HCT116 (cell line): ENCODE results near the gene ANGPT4. TPM values are rescaled to one million over a fixed set of nuclear protein-coding genes. Genes with fewer than 3 reads are reported as not detected.

Experiments
- ATAC-seq: fragments of 200-7000 bp; cut with Tn5 transposase; 2 replicates; pipeline ENCODE4 v1.9.1; 2020; ENCODE audit warnings: mild to moderate bottlenecking, moderate library complexity
- BruUV-seq: library from RNA; stranded (reverse); fragments of 400-500 nt; replicated peaks from 2 replicates; lab custom pipeline; 2021; lab: Mats Ljungman, UMichigan
- CTCF ChIA-PET: fragments of 300-600 bp; sonication (Branson Sonifier 250); formaldehyde crosslinking; loops from one replicate; lab custom pipeline; 2021; ENCODE audit warnings: antibody characterized with exemption; lab: Charles Lee
- POLR2A ChIA-PET: fragments of 300-600, 350-600 bp; sonication (Branson Sonifier 250); formaldehyde crosslinking; loops from one replicate; lab custom pipeline; 2021; ENCODE audit warnings: antibody characterized with exemption; lab: Charles Lee
- RAD21 ChIA-PET, 2 experiments: fragments of 300-600 bp; sonication (Branson Sonifier 250); formaldehyde crosslinking; loops; one replicate each; lab custom pipeline; 2023; ENCODE audit warnings: low total read pairs in 2 of 2; ENCODE audit not compliant: uncharacterized antibody in 2 of 2, unreplicated experiment in 2 of 2, low non-redundant PET in 1 of 2; lab: Charles Lee
- DNase-seq: peaks from one replicate; pipeline ENCODE4 v3.0.0-alpha.2; 2010; ENCODE audit warnings: low read depth, low spot score
- H2AFZ ChIP-seq: fragments of 200-600 bp; shearing (Covaris generic), sonication (generic); 2 replicates; pipeline ENCODE4 v1.6.1; 2017; ENCODE audit warnings: low read depth, mixed run types, mixed read lengths, antibody characterized with exemption, low read length; ENCODE audit not compliant: poor library complexity, severe bottlenecking
- H3K27ac ChIP-seq: 2 replicates; pipeline ENCODE4 v1.5.1; 2012; ENCODE audit warnings: low read depth, low read length
- H3K27me3 ChIP-seq: fragments of 200-600 bp; sonication (generic); 2 replicates; pipeline ENCODE4 v1.6.1; 2016; ENCODE audit warnings: mixed run types, low read length, mixed read lengths; ENCODE audit not compliant: insufficient read depth
- H3K36me3 ChIP-seq, 2 experiments: fragments of 200-500 bp in 1 of 2; fragments of 200-600 bp in 1 of 2; sonication (Bioruptor generic) in 1 of 2; sonication (generic) in 1 of 2; 2 replicates each; pipeline versions ENCODE4 v1.5.1 to v1.6.1; 2014 to 2016; ENCODE audit warnings: low read length in 2 of 2, inconsistent platforms in 1 of 2, mixed read lengths in 1 of 2, mixed run types in 1 of 2; ENCODE audit not compliant: insufficient read depth in 2 of 2, control insufficient read depth in 1 of 2
- H3K4me1 ChIP-seq, 2 experiments: fragments of 200-600 bp in 1 of 2; sonication (generic) in 1 of 2; 2 replicates each; pipeline versions ENCODE4 v1.5.1 to v1.6.1; 2012 to 2017; ENCODE audit warnings: low read length in 2 of 2, inconsistent platforms in 1 of 2, mild to moderate bottlenecking in 1 of 2, mixed read lengths in 1 of 2, mixed run types in 1 of 2, moderate library complexity in 1 of 2; ENCODE audit not compliant: insufficient read depth in 2 of 2, control insufficient read depth in 1 of 2
- H3K4me2 ChIP-seq: fragments of 200-600 bp; sonication (generic); 2 replicates; pipeline ENCODE4 v1.6.1; 2017; ENCODE audit warnings: mixed run types, low read length, mixed read lengths
- H3K4me3 ChIP-seq, 2 experiments: fragments of 200-600 bp in 1 of 2; sonication (generic) in 1 of 2; replicated peaks in 1 of 2; 2 replicates each; pipeline ENCODE4 v1.5.1; 2011 to 2016; ENCODE audit warnings: low read length in 2 of 2, control low read depth in 1 of 2, low read depth in 1 of 2, mild to moderate bottlenecking in 1 of 2, mixed read lengths in 1 of 2, mixed run types in 1 of 2
- H3K79me2 ChIP-seq: fragments of 200-600 bp; sonication (generic); 2 replicates; pipeline ENCODE4 v1.6.1; 2017; ENCODE audit warnings: mild to moderate bottlenecking, mixed run types, low read length, moderate library complexity, mixed read lengths; ENCODE audit not compliant: insufficient read depth
- H3K9ac ChIP-seq: fragments of 200-600 bp; sonication (generic); 2 replicates; pipeline ENCODE4 v1.6.1; 2016; ENCODE audit warnings: low read length, mixed read lengths
- H3K9me2 ChIP-seq: fragments of 200-600 bp; sonication (generic), shearing (Covaris generic); 2 replicates; pipeline ENCODE4 v1.6.1; 2017; ENCODE audit warnings: mixed run types, mild to moderate bottlenecking, moderate library complexity; ENCODE audit not compliant: insufficient read depth
- H3K9me3 ChIP-seq, 2 experiments: fragments of 200-500 bp in 1 of 2; fragments of 200-600 bp in 1 of 2; sonication (Bioruptor generic) in 1 of 2; sonication (generic) in 1 of 2; 2 replicates each; pipeline ENCODE4 v1.6.1; 2014 to 2017; ENCODE audit warnings: low read length in 2 of 2, mixed read lengths in 2 of 2, inconsistent platforms in 1 of 2, low read depth in 1 of 2, mild to moderate bottlenecking in 1 of 2, mixed run types in 1 of 2, moderate library complexity in 1 of 2; ENCODE audit not compliant: control insufficient read depth in 1 of 2, insufficient read depth in 1 of 2
- H4K20me1 ChIP-seq: fragments of 200-600 bp; sonication (generic), shearing (Covaris generic); 2 replicates; pipeline ENCODE4 v1.6.1; 2017; ENCODE audit warnings: mixed run types, mild to moderate bottlenecking, moderate library complexity; ENCODE audit not compliant: insufficient read depth
- ATF3 ChIP-seq: IDR thresholded peaks from 2 replicates; pipeline ENCODE4 v1.6.1; 2012
- CBX3 ChIP-seq: IDR thresholded peaks from 2 replicates; pipeline ENCODE4 v1.6.1; 2012; ENCODE audit warnings: low read depth
- EGR1 ChIP-seq: IDR thresholded peaks from 2 replicates; pipeline ENCODE4 v1.6.1; 2012; ENCODE audit warnings: low read depth
- ELF1 ChIP-seq: IDR thresholded peaks from 2 replicates; pipeline ENCODE4 v1.6.1; 2012; ENCODE audit warnings: low read depth, borderline replicate concordance
- EZH2phosphoT487 ChIP-seq: fragments of 200-600 bp; IDR thresholded peaks from 2 replicates; pipeline ENCODE4 v1.6.1; 2018; ENCODE audit warnings: antibody characterized with exemption, borderline replicate concordance
- MAX ChIP-seq: IDR thresholded peaks from 2 replicates; pipeline ENCODE4 v1.6.1; 2012
- RAD21 ChIP-seq: IDR thresholded peaks from 2 replicates; pipeline ENCODE4 v1.6.1; 2012; ENCODE audit warnings: low read depth, mild to moderate bottlenecking
- SRF ChIP-seq: IDR thresholded peaks from 2 replicates; pipeline ENCODE4 v1.6.1; 2012; ENCODE audit warnings: low read depth
- intact Hi-C: fragments of 100-400 bp; cut with micrococcal nuclease; formaldehyde crosslinking; loops from 2 replicates; pipeline ENCODE4 v1.10.0; 2022
- total RNA-seq: library from RNA; stranded (reverse); gene quantifications from one replicate; pipeline ENCODE4 v1.2.1, GENCODE V29; 2021; ENCODE audit not compliant: unreplicated experiment
- TF ChIP-seq, protein P1 (sequence below), 3 experiments: fragments of 200-600 bp in 1 of 3; sonication (generic) in 1 of 3; IDR thresholded peaks in 2 of 3; conservative IDR thresholded peaks in 1 of 3; 2 replicates each; pipeline ENCODE4 v1.5.1; 2012 to 2017; ENCODE audit warnings: low read depth in 2 of 3, low read length in 2 of 3, antibody characterized with exemption in 1 of 3, borderline replicate concordance in 1 of 3, control low read depth in 1 of 3, mild to moderate bottlenecking in 1 of 3, mixed read lengths in 1 of 3, mixed run types in 1 of 3, moderate library complexity in 1 of 3; ENCODE audit not compliant: insufficient read depth in 1 of 3
- TF ChIP-seq, protein P2 (sequence below): IDR thresholded peaks from 2 replicates; pipeline ENCODE4 v1.6.1; 2012; ENCODE audit warnings: low read depth

ANGPT4 gene
- total RNA-seq, 1 experiment from 2014 or later, result not detected

DNA sequence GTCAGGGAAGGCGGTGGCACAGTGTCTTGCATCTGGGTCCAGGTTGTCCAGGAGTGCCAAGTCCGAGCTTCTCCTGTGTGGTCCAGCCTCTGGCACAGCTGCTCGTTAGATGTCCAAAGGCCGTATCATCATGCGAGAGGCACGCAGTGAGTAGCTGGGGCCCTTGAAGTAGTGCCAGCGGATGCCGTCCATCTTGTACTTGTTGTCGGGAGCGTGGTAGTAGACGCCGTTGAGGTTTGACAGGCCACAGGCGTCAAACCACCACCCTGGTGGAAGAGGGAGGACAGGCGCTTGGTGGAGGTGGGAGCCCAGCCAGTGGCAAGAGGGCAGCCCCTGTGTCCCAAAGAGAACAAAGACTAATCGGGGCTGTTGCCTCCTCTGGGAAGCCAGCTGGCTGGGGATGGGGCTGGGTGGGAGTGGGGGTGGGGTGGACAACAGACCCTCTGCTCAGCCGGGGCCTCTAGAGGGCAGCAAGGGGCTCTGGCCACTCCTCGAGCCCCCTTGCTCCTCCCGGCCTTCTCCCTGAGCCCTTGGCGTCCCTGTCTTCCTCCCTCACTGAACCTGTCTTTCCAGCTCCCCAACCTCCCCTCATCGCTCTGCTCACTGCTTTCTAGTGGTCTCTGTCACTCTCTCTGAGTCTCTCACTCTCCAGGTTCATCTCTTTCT, 43.1 kb downstream of the ANGPT4 start:
- ATAC-seq (no peak), DNase-seq (no peak)
- no TSS peak for BruUV-seq
- Histone ChIP-seq H3K9me3 (no peaks in the 10 kb centered on the region), H3K79me2 (no peaks in the 10 kb centered on the region), H4K20me1 (no peaks in the 10 kb centered on the region), H3K27me3 (peaks cover 15% of the 10 kb centered on the region; the same call in 1 of the 2 replicates), H3K27ac (no peak overlapping the region), H3K4me3 (no peak overlapping the region), H3K9me2 (no peaks in the 10 kb centered on the region), H3K4me1 (no peaks in the 10 kb centered on the region; a peak in 2 of 4 replicates), H3K4me2 (no peak overlapping the region), H2AFZ (no peak overlapping the region), H3K36me3 (no peaks in the 10 kb centered on the region), H3K9ac (no peak overlapping the region)
- CTCF ChIA-PET, result no interaction called here
- RAD21 ChIA-PET, result no interaction called here
- intact Hi-C loops, result no loop called here
- POLR2A ChIA-PET, result no interaction called here
- TF ChIP-seq, protein P1, sequence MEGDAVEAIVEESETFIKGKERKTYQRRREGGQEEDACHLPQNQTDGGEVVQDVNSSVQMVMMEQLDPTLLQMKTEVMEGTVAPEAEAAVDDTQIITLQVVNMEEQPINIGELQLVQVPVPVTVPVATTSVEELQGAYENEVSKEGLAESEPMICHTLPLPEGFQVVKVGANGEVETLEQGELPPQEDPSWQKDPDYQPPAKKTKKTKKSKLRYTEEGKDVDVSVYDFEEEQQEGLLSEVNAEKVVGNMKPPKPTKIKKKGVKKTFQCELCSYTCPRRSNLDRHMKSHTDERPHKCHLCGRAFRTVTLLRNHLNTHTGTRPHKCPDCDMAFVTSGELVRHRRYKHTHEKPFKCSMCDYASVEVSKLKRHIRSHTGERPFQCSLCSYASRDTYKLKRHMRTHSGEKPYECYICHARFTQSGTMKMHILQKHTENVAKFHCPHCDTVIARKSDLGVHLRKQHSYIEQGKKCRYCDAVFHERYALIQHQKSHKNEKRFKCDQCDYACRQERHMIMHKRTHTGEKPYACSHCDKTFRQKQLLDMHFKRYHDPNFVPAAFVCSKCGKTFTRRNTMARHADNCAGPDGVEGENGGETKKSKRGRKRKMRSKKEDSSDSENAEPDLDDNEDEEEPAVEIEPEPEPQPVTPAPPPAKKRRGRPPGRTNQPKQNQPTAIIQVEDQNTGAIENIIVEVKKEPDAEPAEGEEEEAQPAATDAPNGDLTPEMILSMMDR (IDR thresholded peaks at IDR 0.05 in 2 of 3, conservative IDR thresholded peaks at IDR 0.05 in 1 of 3; ENCODE audit: borderline replicate concordance in 1 of 3, insufficient read depth in 1 of 3, low read depth in 2 of 3, low read length in 2 of 3), result peak in 1 of 3 experiments; percentile 17; a peak in 1 of 6 replicates
- no peak for TF ChIP-seq CBX3

- no TSS peak for BruUV-seq
- Histone ChIP-seq H3K4me1 (no peaks in the 10 kb centered on the region; a peak in 2 of 4 replicates), H3K9me3 (no peaks in the 10 kb centered on the region), H3K79me2 (no peaks in the 10 kb centered on the region), H2AFZ (no peak overlapping the region), H3K27ac (no peak overlapping the region), H3K4me2 (no peak overlapping the region), H3K27me3 (peaks cover 15% of the 10 kb centered on the region; the same call in 1 of the 2 replicates), H3K4me3 (no peak overlapping the region), H4K20me1 (no peaks in the 10 kb centered on the region; the same call in 1 of the 2 replicates), H3K9ac (no peak overlapping the region), H3K36me3 (no peaks in the 10 kb centered on the region), H3K9me2 (no peaks in the 10 kb centered on the region)
- POLR2A ChIA-PET, result no interaction called here
- RAD21 ChIA-PET, result no interaction called here
- DNase-seq, result no peak
- intact Hi-C loops, result no loop called here
- CTCF ChIA-PET, result no interaction called here
- no peak for ATAC-seq
- no peak for TF ChIP-seq SRF
- TF ChIP-seq MAX, result no peak
- TF ChIP-seq CBX3, result no peak
- TF ChIP-seq EZH2phosphoT487, result no peak
- TF ChIP-seq RAD21, result no peak
- no peak for TF ChIP-seq EGR1
- TF ChIP-seq ELF1, result no peak
- TF ChIP-seq, protein P1 (IDR thresholded peaks at IDR 0.05 in 2 of 3, conservative IDR thresholded peaks at IDR 0.05 in 1 of 3; ENCODE audit: borderline replicate concordance in 1 of 3, insufficient read depth in 1 of 3, low read depth in 2 of 3, low read length in 2 of 3), result no peak
- TF ChIP-seq ATF3, result no peak
- TF ChIP-seq, protein P2, sequence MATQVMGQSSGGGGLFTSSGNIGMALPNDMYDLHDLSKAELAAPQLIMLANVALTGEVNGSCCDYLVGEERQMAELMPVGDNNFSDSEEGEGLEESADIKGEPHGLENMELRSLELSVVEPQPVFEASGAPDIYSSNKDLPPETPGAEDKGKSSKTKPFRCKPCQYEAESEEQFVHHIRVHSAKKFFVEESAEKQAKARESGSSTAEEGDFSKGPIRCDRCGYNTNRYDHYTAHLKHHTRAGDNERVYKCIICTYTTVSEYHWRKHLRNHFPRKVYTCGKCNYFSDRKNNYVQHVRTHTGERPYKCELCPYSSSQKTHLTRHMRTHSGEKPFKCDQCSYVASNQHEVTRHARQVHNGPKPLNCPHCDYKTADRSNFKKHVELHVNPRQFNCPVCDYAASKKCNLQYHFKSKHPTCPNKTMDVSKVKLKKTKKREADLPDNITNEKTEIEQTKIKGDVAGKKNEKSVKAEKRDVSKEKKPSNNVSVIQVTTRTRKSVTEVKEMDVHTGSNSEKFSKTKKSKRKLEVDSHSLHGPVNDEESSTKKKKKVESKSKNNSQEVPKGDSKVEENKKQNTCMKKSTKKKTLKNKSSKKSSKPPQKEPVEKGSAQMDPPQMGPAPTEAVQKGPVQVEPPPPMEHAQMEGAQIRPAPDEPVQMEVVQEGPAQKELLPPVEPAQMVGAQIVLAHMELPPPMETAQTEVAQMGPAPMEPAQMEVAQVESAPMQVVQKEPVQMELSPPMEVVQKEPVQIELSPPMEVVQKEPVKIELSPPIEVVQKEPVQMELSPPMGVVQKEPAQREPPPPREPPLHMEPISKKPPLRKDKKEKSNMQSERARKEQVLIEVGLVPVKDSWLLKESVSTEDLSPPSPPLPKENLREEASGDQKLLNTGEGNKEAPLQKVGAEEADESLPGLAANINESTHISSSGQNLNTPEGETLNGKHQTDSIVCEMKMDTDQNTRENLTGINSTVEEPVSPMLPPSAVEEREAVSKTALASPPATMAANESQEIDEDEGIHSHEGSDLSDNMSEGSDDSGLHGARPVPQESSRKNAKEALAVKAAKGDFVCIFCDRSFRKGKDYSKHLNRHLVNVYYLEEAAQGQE, result no peak
Measured at GRCh38 chr20:871948-872347, 44.2 kb downstream of the ANGPT4 start.
